ENCODE data around the gene MICAL3.

DNA sequence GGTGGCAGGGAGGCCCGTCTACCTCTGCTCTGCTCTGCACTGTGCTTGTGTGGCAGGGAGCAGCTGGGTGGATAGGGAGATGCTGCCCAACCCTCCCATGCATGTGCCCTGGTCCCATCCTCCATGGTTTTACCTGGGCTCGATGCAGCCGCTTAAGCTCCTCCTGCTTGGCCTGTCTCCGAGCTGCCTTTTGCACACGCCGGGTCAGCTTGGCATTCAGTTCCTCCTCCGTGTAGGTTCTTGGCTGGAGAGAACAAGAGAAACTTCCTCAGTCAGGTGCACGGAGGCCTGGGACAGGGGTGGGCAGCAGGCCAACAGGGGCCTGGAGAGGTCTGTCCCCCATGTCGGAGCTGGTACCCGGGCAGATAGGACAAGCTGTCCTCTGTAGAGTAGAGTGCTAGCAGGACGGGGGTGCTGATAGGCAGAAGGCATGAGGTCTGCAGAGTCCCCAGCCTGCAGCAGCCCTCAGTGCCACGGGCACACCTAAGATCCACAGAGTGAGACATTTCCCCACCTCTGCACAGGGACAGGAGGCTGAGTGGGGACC lies 213.7 kb downstream of the MICAL3 start:
- TF ChIP-seq, protein P1, sequence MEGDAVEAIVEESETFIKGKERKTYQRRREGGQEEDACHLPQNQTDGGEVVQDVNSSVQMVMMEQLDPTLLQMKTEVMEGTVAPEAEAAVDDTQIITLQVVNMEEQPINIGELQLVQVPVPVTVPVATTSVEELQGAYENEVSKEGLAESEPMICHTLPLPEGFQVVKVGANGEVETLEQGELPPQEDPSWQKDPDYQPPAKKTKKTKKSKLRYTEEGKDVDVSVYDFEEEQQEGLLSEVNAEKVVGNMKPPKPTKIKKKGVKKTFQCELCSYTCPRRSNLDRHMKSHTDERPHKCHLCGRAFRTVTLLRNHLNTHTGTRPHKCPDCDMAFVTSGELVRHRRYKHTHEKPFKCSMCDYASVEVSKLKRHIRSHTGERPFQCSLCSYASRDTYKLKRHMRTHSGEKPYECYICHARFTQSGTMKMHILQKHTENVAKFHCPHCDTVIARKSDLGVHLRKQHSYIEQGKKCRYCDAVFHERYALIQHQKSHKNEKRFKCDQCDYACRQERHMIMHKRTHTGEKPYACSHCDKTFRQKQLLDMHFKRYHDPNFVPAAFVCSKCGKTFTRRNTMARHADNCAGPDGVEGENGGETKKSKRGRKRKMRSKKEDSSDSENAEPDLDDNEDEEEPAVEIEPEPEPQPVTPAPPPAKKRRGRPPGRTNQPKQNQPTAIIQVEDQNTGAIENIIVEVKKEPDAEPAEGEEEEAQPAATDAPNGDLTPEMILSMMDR (IDR thresholded peaks at IDR 0.05) = no peak
- TF ChIP-seq POLR2A (IDR thresholded peaks at IDR 0.05) = no peak
